Glutamatergic neuron (in vitro differentiated cells): ENCODE measurements around the gene KATNB1. TPM values are rescaled to one million over a fixed set of nuclear protein-coding genes. Genes with fewer than 3 reads are reported as not detected.

Experiments
- DNase-seq: peaks from one replicate; pipeline ENCODE4 v3.0.0; 2022
- H3K27ac Mint-ChIP-seq: one replicate; pipeline ENCODE4 v1.8.0; 2020; ENCODE audit warnings: mild to moderate bottlenecking, mixed read lengths, inconsistent platforms; ENCODE audit not compliant: unreplicated experiment
- H3K27me3 Mint-ChIP-seq: one replicate; pipeline ENCODE4 v1.8.0; 2020; ENCODE audit warnings: mild to moderate bottlenecking, moderate library complexity, mixed read lengths, inconsistent platforms; ENCODE audit not compliant: unreplicated experiment
- H3K36me3 Mint-ChIP-seq: one replicate; pipeline ENCODE4 v1.8.0; 2020; ENCODE audit warnings: mild to moderate bottlenecking, mixed read lengths, inconsistent platforms; ENCODE audit not compliant: unreplicated experiment
- H3K4me1 Mint-ChIP-seq: one replicate; pipeline ENCODE4 v1.8.0; 2020; ENCODE audit warnings: mild to moderate bottlenecking, low read depth, mixed read lengths, inconsistent platforms; ENCODE audit not compliant: unreplicated experiment
- H3K4me3 Mint-ChIP-seq: one replicate; pipeline ENCODE4 v1.8.0; 2020; ENCODE audit warnings: mild to moderate bottlenecking, mixed read lengths, inconsistent platforms; ENCODE audit not compliant: unreplicated experiment
- H3K9me3 Mint-ChIP-seq: one replicate; pipeline ENCODE4 v1.8.0; 2020; ENCODE audit warnings: mild to moderate bottlenecking, moderate library complexity, mixed read lengths, inconsistent platforms; ENCODE audit not compliant: unreplicated experiment
- CTCF ChIP-seq: fragments of 200-600 bp; sonication (generic); IDR thresholded peaks from one replicate; pipeline ENCODE4 v1.5.0; 2021; ENCODE audit not compliant: partially characterized antibody, unreplicated experiment
- long read RNA-seq: library from polyadenylated mRNA; unstranded; transcript quantifications from one replicate; pipeline ENCODE4 v2.0.0, GENCODE V29; 2020; ENCODE audit not compliant: unreplicated experiment
- total RNA-seq: library from RNA; stranded (reverse); fragmentation: NEBNext Ultra II Directional; extraction: Animal tissue kit (Norgen Biotek cat#: 25700); gene quantifications from one replicate; pipeline ENCODE4 v1.2.1, GENCODE V29; 2021; ENCODE audit not compliant: unreplicated experiment

Gene KATNB1, protein sequence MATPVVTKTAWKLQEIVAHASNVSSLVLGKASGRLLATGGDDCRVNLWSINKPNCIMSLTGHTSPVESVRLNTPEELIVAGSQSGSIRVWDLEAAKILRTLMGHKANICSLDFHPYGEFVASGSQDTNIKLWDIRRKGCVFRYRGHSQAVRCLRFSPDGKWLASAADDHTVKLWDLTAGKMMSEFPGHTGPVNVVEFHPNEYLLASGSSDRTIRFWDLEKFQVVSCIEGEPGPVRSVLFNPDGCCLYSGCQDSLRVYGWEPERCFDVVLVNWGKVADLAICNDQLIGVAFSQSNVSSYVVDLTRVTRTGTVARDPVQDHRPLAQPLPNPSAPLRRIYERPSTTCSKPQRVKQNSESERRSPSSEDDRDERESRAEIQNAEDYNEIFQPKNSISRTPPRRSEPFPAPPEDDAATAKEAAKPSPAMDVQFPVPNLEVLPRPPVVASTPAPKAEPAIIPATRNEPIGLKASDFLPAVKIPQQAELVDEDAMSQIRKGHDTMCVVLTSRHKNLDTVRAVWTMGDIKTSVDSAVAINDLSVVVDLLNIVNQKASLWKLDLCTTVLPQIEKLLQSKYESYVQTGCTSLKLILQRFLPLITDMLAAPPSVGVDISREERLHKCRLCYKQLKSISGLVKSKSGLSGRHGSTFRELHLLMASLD
- total RNA-seq, result 74.4 TPM
- long read RNA-seq, transcript KATNB1-201 (20 exons, 2,664 nt), result major isoform, 14 of 41 reads
- long read RNA-seq, partial matches to known transcripts, result 9 of 41 reads
- long read RNA-seq, other reads (novel, unspliced or antisense), result 18 of 41 reads

GRCh38 chr16:57735755-57736418 lies at the start of gene KATNB1:
TSS of gene KATNB1 (plus strand) at chr16:57735770. CDS start at chr16:57737244, 1,474 bp downstream.
- Mint-ChIP-seq H3K27me3 (peaks cover 10% of the 10 kb centered on the region), H3K36me3 (no peaks in the 10 kb centered on the region), H3K4me3 (peak within 1 kb of the TSS; percentile 95), H3K9me3 (peaks cover 7% of the 10 kb centered on the region), H3K4me1 (peaks cover 16% of the 10 kb centered on the region), H3K27ac (peak within 1 kb of the TSS; percentile 99)
- TF ChIP-seq CTCF, result no peak
- DNase-seq, result no peak

DNA sequence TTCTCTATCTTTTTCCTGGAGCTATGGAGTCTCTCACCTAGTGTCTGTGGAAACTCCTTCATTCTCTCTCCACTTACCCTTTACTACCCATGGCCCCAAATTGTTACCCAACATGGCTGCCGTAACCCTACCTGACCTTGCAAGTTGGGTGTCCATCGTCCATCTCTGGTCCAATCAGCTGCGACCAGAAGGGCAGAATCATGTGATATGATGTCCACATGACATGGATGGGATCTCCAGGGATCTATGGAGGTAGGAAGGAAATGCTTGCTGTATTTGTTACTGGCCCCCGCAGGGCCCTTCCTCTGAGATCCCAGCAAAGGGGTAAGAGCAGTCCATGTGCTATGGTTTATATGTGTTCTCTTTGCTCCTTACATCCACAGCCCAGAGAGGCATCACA lies 49.0 kb upstream of the KATNB1 start:
- Mint-ChIP-seq H3K4me3 (no peak overlapping the region), H3K36me3 (no peaks in the 10 kb centered on the region), H3K4me1 (peaks cover 7% of the 10 kb centered on the region)

DNA sequence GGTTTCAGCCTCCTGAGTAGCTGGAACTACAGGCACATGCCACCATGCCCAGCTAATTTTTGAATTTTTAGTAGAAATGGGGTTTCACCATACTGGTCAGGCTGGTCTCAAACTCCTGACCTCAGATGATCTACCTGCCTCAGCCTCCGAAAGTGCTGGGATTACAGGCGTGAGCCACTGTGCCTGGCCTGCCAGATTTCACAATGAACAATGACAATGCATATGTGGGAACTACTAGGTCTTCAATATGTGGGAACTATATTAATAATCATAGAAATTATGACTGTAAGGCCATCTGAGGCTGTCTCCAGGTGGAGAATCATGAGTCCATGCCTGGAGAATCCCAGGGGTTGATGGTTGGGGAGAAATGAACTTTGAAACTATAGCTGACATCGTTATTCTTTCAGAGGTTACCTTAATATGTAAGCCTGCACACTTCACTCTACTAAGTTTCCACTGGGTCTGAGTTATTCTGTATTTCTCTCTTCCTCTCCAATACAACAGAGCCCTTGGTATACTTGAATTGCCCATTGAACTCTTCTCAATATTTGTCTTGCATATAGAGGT lies 48.1 kb upstream of the KATNB1 start:
- peaks cover 8% of the 10 kb centered on the region for H3K27me3 Mint-ChIP-seq
- peaks cover 7% of the 10 kb centered on the region for H3K4me1 Mint-ChIP-seq
- H3K9me3 Mint-ChIP-seq, result peaks cover 5% of the 10 kb centered on the region
- DNase-seq, result no peak
- no peak for TF ChIP-seq CTCF
- no peaks in the 10 kb centered on the region for H3K36me3 Mint-ChIP-seq
- H3K27ac Mint-ChIP-seq, result no peak overlapping the region
- no peak overlapping the region for H3K4me3 Mint-ChIP-seq

More for the DNA sequence above, 49.0 kb upstream of the KATNB1 start:
- Mint-ChIP-seq H3K27me3 (peaks cover 8% of the 10 kb centered on the region), H3K9me3 (peaks cover 5% of the 10 kb centered on the region), H3K27ac (no peak overlapping the region)
- DNase-seq, result no peak
- no peak for TF ChIP-seq CTCF

GRCh38 chr16:57688487-57688986 lies 47.0 kb upstream of the KATNB1 start:
- no peak for TF ChIP-seq CTCF
- H3K36me3 Mint-ChIP-seq, result no peaks in the 10 kb centered on the region
- H3K9me3 Mint-ChIP-seq, result peaks cover 5% of the 10 kb centered on the region
- peaks cover 7% of the 10 kb centered on the region for H3K4me1 Mint-ChIP-seq
- peaks cover 8% of the 10 kb centered on the region for H3K27me3 Mint-ChIP-seq
- no peak overlapping the region for H3K27ac Mint-ChIP-seq
- no peak for DNase-seq
- H3K4me3 Mint-ChIP-seq, result no peak overlapping the region
